Measurements from ENCODE around the gene RASSF4.

RASSF4 gene

GRCh38 chr10:45035673-45036072, 76.1 kb downstream of the RASSF4 start:
- Histone ChIP-seq H3K4me1 (ENCODE audit: insufficient read depth, low read length) (no peaks in the 10 kb centered on the region), H3K4me3 (ENCODE audit: low read length) (no peak overlapping the region), H3K27me3 (ENCODE audit: insufficient read depth, low read length) (peaks cover 3% of the 10 kb centered on the region), H2AFZ (ENCODE audit: low read depth, low read length) (no peak overlapping the region), H3K36me3 (ENCODE audit: insufficient read depth, low read length) (no peaks in the 10 kb centered on the region), H3K9me3 (ENCODE audit: low read length) (no peaks in the 10 kb centered on the region)

- Histone ChIP-seq H3K4me3 (ENCODE audit: low read length) (no peak overlapping the region), H3K4me1 (ENCODE audit: insufficient read depth, low read length) (no peaks in the 10 kb centered on the region), H2AFZ (ENCODE audit: low read depth, low read length) (no peak overlapping the region), H3K36me3 (ENCODE audit: insufficient read depth, low read length) (no peaks in the 10 kb centered on the region), H3K9me3 (ENCODE audit: low read length) (no peaks in the 10 kb centered on the region), H3K27me3 (ENCODE audit: insufficient read depth, low read length) (no peaks in the 10 kb centered on the region)
These were observed 81.4 kb downstream of the RASSF4 start for GRCh38 chr10:45040921-45041542.

GRCh38 chr10:45044290-45044689, 84.7 kb downstream of the RASSF4 start:
- H3K4me1 ChIP-seq (ENCODE audit: insufficient read depth, low read length): no peaks in the 10 kb centered on the region
- H2AFZ ChIP-seq (ENCODE audit: low read depth, low read length): no peak overlapping the region
- H3K36me3 ChIP-seq (ENCODE audit: insufficient read depth, low read length): no peaks in the 10 kb centered on the region
- H3K27me3 ChIP-seq (ENCODE audit: insufficient read depth, low read length): no peaks in the 10 kb centered on the region
- H3K9me3 ChIP-seq (ENCODE audit: low read length): no peaks in the 10 kb centered on the region
- H3K4me3 ChIP-seq (ENCODE audit: low read length): no peak overlapping the region

All from neuron (in vitro differentiated cells).